BE2C (cell line): ENCODE measurements around the gene SYNGAP1.
A peak's percentile ranks its signal among the peaks of the same experiment; 100 is the strongest.

Experiments
- DNase-seq: peaks from one replicate; pipeline ENCODE4 v3.0.0-alpha.2; 2020
- H3K27me3 ChIP-seq: fragments of 250-450 bp; sonication (Bioruptor Pico); 2 replicates; pipeline ENCODE4 v1.5.1; 2020; ENCODE audit warnings: mild to moderate bottlenecking
- H3K36me3 ChIP-seq: fragments of 250-450 bp; sonication (Bioruptor Pico); 2 replicates; pipeline ENCODE4 v1.5.1; 2020; ENCODE audit warnings: mild to moderate bottlenecking
- H3K4me1 ChIP-seq: fragments of 250-450 bp; sonication (Bioruptor Pico); 2 replicates; pipeline ENCODE4 v1.5.1; 2020
- H3K4me3 ChIP-seq: 2 replicates; pipeline ENCODE4 v1.5.1; 2011; ENCODE audit warnings: low read depth, low read length
- H3K9me3 ChIP-seq: fragments of 250-450 bp; sonication (Bioruptor Pico); 2 replicates; pipeline ENCODE4 v1.5.1; 2020
- CTCF ChIP-seq: IDR thresholded peaks from 2 replicates; pipeline ENCODE4 v1.5.1; 2012; ENCODE audit warnings: mild to moderate bottlenecking, low read depth, low read length

SYNGAP1 gene

GRCh38 chr6:33426590-33427511 is 7.0 kb downstream of the SYNGAP1 start:
- DNase-seq: no peak
- H3K4me3 ChIP-seq: peak overlapping the region; percentile 61

GRCh38 chr6:33427585-33428223 is 7.8 kb downstream of the SYNGAP1 start:
- TF ChIP-seq CTCF: no peak
- Histone ChIP-seq H3K36me3 (no peaks in the 10 kb centered on the region), H3K4me3 (peak overlapping the region; percentile 61), H3K4me1 (peaks cover 6% of the 10 kb centered on the region; the same call in 1 of the 2 replicates), H3K9me3 (no peaks in the 10 kb centered on the region), H3K27me3 (no peaks in the 10 kb centered on the region)
- DNase-seq: peak; percentile 66

More at GRCh38 chr6:33426590-33427511, 7.0 kb downstream of the SYNGAP1 start:
- TF ChIP-seq CTCF: no peak
- no peaks in the 10 kb centered on the region for H3K27me3 ChIP-seq
- H3K9me3 ChIP-seq: no peaks in the 10 kb centered on the region
- no peaks in the 10 kb centered on the region for H3K36me3 ChIP-seq
- H3K4me1 ChIP-seq: peaks cover 6% of the 10 kb centered on the region; the same call in 1 of the 2 replicates

- H3K4me1 ChIP-seq: peaks cover 6% of the 10 kb centered on the region; the same call in 1 of the 2 replicates
- H3K27me3 ChIP-seq: no peaks in the 10 kb centered on the region
- H3K9me3 ChIP-seq: no peaks in the 10 kb centered on the region
- peak; percentile 54 for DNase-seq
- H3K4me3 ChIP-seq: peak overlapping the region; percentile 60
- H3K36me3 ChIP-seq: no peaks in the 10 kb centered on the region
- peak; percentile 60 for TF ChIP-seq CTCF
Measured at GRCh38 chr6:33428224-33428965, 8.5 kb downstream of the SYNGAP1 start.

- DNase-seq: no peak
- Histone ChIP-seq H3K36me3 (no peaks in the 10 kb centered on the region), H3K4me3 (no peak overlapping the region), H3K27me3 (no peaks in the 10 kb centered on the region), H3K4me1 (peaks cover 6% of the 10 kb centered on the region; the same call in 1 of the 2 replicates), H3K9me3 (no peaks in the 10 kb centered on the region)
- TF ChIP-seq CTCF: no peak
Measured at GRCh38 chr6:33428966-33429749, 9.3 kb downstream of the SYNGAP1 start.

GRCh38 chr6:33429750-33430052 is 9.8 kb downstream of the SYNGAP1 start:
- Histone ChIP-seq H3K27me3 (no peaks in the 10 kb centered on the region), H3K9me3 (no peaks in the 10 kb centered on the region), H3K4me1 (peaks cover 6% of the 10 kb centered on the region; the same call in 1 of the 2 replicates), H3K36me3 (no peaks in the 10 kb centered on the region), H3K4me3 (no peak overlapping the region)
- DNase-seq: no peak
- no peak for TF ChIP-seq CTCF
